Heart right ventricle (tissue), 16 donors: ENCODE results near the gene ZBTB49. TPM values are rescaled to one million over a fixed set of nuclear protein-coding genes. Genes with fewer than 3 reads are reported as not detected.
A peak's percentile ranks its signal among the peaks of the same experiment; 100 is the strongest.
"Not testable (repeated sequence)": the region's sequence is repeated elsewhere in the genome, so short reads cannot be mapped to it uniquely, and the experiment has no call there.

Experiments used
- ATAC-seq, 8 donors: fragments of 200-7000 bp; cut with Tn5 transposase; one replicate each; pipeline ENCODE4 v1.9.1; 2020; ENCODE audit warnings: mild to moderate bottlenecking in 8 of 8, moderate library complexity in 8 of 8, moderate number of reproducible peaks in 1 of 8
- DNase-seq, 2 donors: peaks; one replicate each; pipeline ENCODE4 v3.0.0-alpha.2; 2020
- H3K27ac ChIP-seq, 10 donors: fragments of 200-600 bp; sonication (generic) in 2 of 10; one replicate each; pipeline versions ENCODE4 v1.5.0 to v1.8.0; 2020 to 2022; ENCODE audit warnings: mild to moderate bottlenecking in 3 of 10
- H3K27me3 ChIP-seq, 7 donors: fragments of 200-600 bp; one replicate each; pipeline ENCODE4 v1.8.0; 2021 to 2022; ENCODE audit warnings: mild to moderate bottlenecking in 2 of 7
- H3K36me3 ChIP-seq, 9 donors: fragments of 200-600 bp; sonication (generic) in 1 of 9; one replicate each; pipeline versions ENCODE4 v1.5.0 to v1.8.0; 2020 to 2022; ENCODE audit warnings: mild to moderate bottlenecking in 2 of 9
- H3K4me1 ChIP-seq, 9 donors: fragments of 200-600 bp; sonication (generic) in 1 of 9; one replicate each; pipeline versions ENCODE4 v1.5.0 to v1.8.0; 2020 to 2022; ENCODE audit warnings: mild to moderate bottlenecking in 4 of 9
- H3K4me3 ChIP-seq, 10 donors: fragments of 200-600 bp; sonication (generic) in 2 of 10; one replicate each; pipeline versions ENCODE4 v1.5.0 to v1.8.0; 2020 to 2022; ENCODE audit warnings: mild to moderate bottlenecking in 7 of 10, moderate library complexity in 2 of 10
- H3K9me3 ChIP-seq, 11 donors: fragments of 200-600 bp in 10 of 11; sonication (generic) in 2 of 11; one replicate each; pipeline versions ENCODE4 v1.5.0 to v1.8.0; 2013 to 2022; ENCODE audit warnings: mild to moderate bottlenecking in 2 of 11, control low read depth in 1 of 11, moderate library complexity in 1 of 11
- whole genome bisulfite sequencing, 2 donors: extraction: QIAGEN DNeasy Blood & Tissue Kit; methylation state at CpG; one replicate each; pipeline ENCODE4 v1.1.7; 2013; ENCODE audit warnings: inconsistent platforms in 1 of 2; 5-methylcytosine and 5-hydroxymethylcytosine counted together
- intact Hi-C, 10 donors: fragments of 100-400 bp; cut with DNase I; formaldehyde crosslinking; loops; one replicate each; pipeline versions ENCODE4 v1.11.1 to v1.14.2; 2022
- polyA plus RNA-seq, 2 donors: library from polyadenylated mRNA; stranded (reverse); fragments of 200-250 nt; gene quantifications; one replicate each; pipeline ENCODE4 v1.2.3, GENCODE V29; 2013
- total RNA-seq, 10 donors: library from RNA; stranded (reverse); fragmentation: NEBNext Ultra II Directional in 3 of 10; extraction: Animal tissue kit (Norgen Biotek cat#: 25700) in 3 of 10; gene quantifications; one replicate each; pipeline versions ENCODE4 v1.2.1 to v1.2.4, GENCODE V29; 2021 to 2023
- TF ChIP-seq, protein P1 (sequence below), 9 donors: fragments of 200-600 bp; sonication (generic) in 2 of 9; IDR thresholded peaks; one replicate each; pipeline versions ENCODE4 v1.5.0 to v1.8.0; 2021 to 2022; ENCODE audit warnings: antibody characterized with exemption in 9 of 9, mild to moderate bottlenecking in 5 of 9, moderate library complexity in 1 of 9
- donor health status: Arrhythmogenic right ventricular cardiomyopathy.
- donor health status: ischemic (EF 13 %, LVEDD 7.1; RV severe dilation, severe dysfunction).
- donor health status: healthy with polysubstance abuse.
- donor health status: DM: no; HTN: yes; CAD: no.
- donor health status: DM: no; HTN: no; CAD: no.
- donor health status: ischemic (EF 25% LVEDD 6.9; RV normal size, moderate dysfunction).
- donor health status: ischemic (EF 25% LVEDD 5.7; RV mildly dilated, moderate dysfunction).
- donor health status: healthy.
- donor health status: DM: yes; HTN: yes; CAD: no.
- donor health status: Ischemic cardiomyopathy.
- donor health status: ischemic (EF 35%, LVEDD 5.7; RV mildly dilated, moderate dysfunction).
- donor health status: nonischemic (EF 11% LVEDD 7.7; RV severe dilation, severe dysfunction).
- donor health status: DM: yes; HTN: yes; CAD: no.
- donor health status: PGD.
- donor health status: ischemic (EF 29% LVEDD 5.4; RV normal size, mild dysfunction).
- donor health status: nonischemic (EF 23%, LVEDD 6.1; RV moderate dilation, normal function).

ZBTB49 gene
- total and polyA plus RNA-seq, 12 donors, result 2.1 to 6.0 (median 4.3) TPM

DNA sequence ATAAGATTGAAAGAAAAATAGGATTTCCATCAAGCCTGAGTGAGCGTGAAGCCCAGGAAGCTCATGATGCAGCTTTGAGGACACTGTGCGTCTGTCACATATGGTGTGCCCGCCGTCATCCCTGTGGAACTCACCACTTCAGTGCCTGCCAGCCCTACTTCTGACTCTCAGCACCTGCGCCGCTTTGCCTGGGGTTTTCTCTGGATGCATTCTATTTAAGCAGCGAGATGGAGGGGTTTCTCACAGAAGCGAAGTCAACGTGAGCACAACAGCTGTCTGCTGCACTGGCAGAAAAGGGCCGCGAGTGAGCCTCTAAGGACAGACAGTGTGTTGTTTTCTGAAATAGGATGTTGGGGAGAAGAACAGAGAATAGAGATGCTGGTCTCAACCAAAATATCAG is 35.9 kb upstream of the ZBTB49 start:
- intact Hi-C loops, result loop anchor here in 7 of 10 donors (2.0 to 10.0 kb wide), 6 partner anchors 33 to 181 kb away; partner anchors contain the start of genes LYAR (in 1 of the 7) and ZBTB49 (in 1 of the 7)
- H3K4me1 ChIP-seq, result peaks cover 0 to 9% (median under 1%) of the 10 kb centered on the region in 9 donors

DNA sequence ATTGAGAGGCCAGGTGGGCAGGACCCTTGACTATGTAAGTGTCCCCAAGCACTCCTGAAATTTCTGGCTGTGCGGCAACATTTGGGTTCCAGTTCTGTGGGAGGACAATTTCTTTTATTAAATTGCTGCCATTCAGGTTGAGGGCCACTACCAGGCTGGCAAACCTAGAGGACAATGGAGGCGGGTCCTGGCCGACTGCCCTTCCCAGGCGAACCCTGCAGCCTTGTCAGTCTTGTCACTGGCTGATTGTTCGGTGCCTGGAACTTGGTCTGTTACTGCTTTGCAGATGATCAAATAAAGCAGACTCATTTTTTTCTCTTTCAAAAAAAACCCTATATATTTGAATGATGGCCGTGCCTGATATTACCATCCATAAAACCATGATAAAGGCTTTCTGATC is 35.4 kb upstream of the ZBTB49 start:
- no peaks in the 10 kb centered on the region for H3K9me3 ChIP-seq
- no peaks in the 10 kb centered on the region for H3K36me3 ChIP-seq
- peaks cover 0 to 8% (median 0%) of the 10 kb centered on the region in 9 donors for H3K4me1 ChIP-seq
- 71 to 77% methylated on average over 6 of the region's 6 CpGs for WGBS, 2 donors
- intact Hi-C loops, result loop anchor here in 8 of 10 donors (2.0 to 10.0 kb wide), 7 partner anchors 33 to 180 kb away; partner anchors contain the start of genes LYAR (in 1 of the 8) and ZBTB49 (in 1 of the 8)
- TF ChIP-seq, protein P1, sequence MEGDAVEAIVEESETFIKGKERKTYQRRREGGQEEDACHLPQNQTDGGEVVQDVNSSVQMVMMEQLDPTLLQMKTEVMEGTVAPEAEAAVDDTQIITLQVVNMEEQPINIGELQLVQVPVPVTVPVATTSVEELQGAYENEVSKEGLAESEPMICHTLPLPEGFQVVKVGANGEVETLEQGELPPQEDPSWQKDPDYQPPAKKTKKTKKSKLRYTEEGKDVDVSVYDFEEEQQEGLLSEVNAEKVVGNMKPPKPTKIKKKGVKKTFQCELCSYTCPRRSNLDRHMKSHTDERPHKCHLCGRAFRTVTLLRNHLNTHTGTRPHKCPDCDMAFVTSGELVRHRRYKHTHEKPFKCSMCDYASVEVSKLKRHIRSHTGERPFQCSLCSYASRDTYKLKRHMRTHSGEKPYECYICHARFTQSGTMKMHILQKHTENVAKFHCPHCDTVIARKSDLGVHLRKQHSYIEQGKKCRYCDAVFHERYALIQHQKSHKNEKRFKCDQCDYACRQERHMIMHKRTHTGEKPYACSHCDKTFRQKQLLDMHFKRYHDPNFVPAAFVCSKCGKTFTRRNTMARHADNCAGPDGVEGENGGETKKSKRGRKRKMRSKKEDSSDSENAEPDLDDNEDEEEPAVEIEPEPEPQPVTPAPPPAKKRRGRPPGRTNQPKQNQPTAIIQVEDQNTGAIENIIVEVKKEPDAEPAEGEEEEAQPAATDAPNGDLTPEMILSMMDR (IDR thresholded peaks at IDR 0.05), result no peak
- no peak overlapping the region for H3K27ac ChIP-seq
- H3K4me3 ChIP-seq, result no peak overlapping the region
- DNase-seq, result no peak
- peaks cover 0 to 4% (median 0%) of the 10 kb centered on the region in 7 donors for H3K27me3 ChIP-seq
- ATAC-seq, result no peak

More for the DNA sequence above, 35.9 kb upstream of the ZBTB49 start:
- Histone ChIP-seq H3K9me3 (no peaks in the 10 kb centered on the region), H3K27me3 (peaks cover 0 to 4% (median 0%) of the 10 kb centered on the region in 7 donors), H3K27ac (no peak overlapping the region), H3K4me3 (no peak overlapping the region), H3K36me3 (no peaks in the 10 kb centered on the region)
- TF ChIP-seq, protein P1 (IDR thresholded peaks at IDR 0.05), result no peak
- DNase-seq (no peak), ATAC-seq (no peak)
- WGBS, 2 donors, result 83 to 85% methylated on average over 11 of the region's 11 CpGs

- peaks cover 0 to under 1% (median 0%) of the 10 kb centered on the region in 7 donors for H3K27me3 ChIP-seq
- H3K27ac ChIP-seq, result no peak overlapping the region
- H3K4me1 ChIP-seq, result peaks cover 0 to 10% (median 0%) of the 10 kb centered on the region in 9 donors
- TF ChIP-seq, protein P1 (IDR thresholded peaks at IDR 0.05), result peak in 1 of 9 donors; percentile 10
- DNase-seq (no peak), ATAC-seq (peak in 5 of 8 donors; percentile 60 to 81 (median 65))
- intact Hi-C loops, result loop anchor here in 3 of 10 donors (5.0 to 10.0 kb wide), 3 partner anchors 76 to 178 kb away; no protein-coding TSS in a partner anchor
- H3K4me3 ChIP-seq, result no peak overlapping the region
- no peaks in the 10 kb centered on the region for H3K36me3 ChIP-seq
- H3K9me3 ChIP-seq, result no peaks in the 10 kb centered on the region
- 58 to 67% methylated on average over 10 of the region's 10 CpGs for WGBS, 2 donors
Measured at GRCh38 chr4:4256799-4257198, 33.3 kb upstream of the ZBTB49 start.

DNA sequence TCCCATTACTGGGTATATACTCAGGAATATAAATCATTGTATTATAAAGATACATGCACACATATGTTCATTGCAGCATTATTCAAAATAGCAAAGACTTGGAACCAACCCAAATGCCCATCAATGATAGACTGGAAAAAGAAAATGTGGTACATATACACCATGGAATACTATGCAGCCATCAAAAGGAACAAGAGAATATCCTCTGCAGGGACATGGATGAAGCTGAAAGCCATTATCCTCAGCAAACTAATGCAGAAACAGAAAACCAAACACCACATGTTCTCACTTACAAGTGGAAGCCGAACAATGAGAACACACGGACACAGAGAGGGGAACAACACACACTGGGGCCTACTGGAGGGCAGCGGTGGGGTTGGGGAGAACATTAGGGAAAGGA is 32.3 kb upstream of the ZBTB49 start:
- not testable (repeated sequence) for ATAC-seq
- intact Hi-C loops, result loop anchor here in 3 of 10 donors (5.0 to 10.0 kb wide), 3 partner anchors 75 to 177 kb away; no protein-coding TSS in a partner anchor

More for the DNA sequence above, 32.3 kb upstream of the ZBTB49 start:
- not testable (repeated sequence) for H3K4me3 ChIP-seq, H3K27me3 ChIP-seq, H3K36me3 ChIP-seq, H3K27ac ChIP-seq, H3K9me3 ChIP-seq, DNase-seq
- 82% methylated on average over 3 of the region's 3 CpGs for WGBS, 2 donors
- H3K4me1 ChIP-seq, result peaks cover 0 to 10% (median 0%) of the 10 kb centered on the region in 9 donors
